RKO (cell line): ENCODE measurements around the gene MARS2.
"Not testable (repeated sequence)": the region's sequence is repeated elsewhere in the genome, so short reads cannot be mapped to it uniquely, and the experiment has no call there.

Experiments used
- DNase-seq: peaks from one replicate; pipeline ENCODE4 v3.0.0-alpha.2; 2016; ENCODE audit warnings: low spot score

Gene MARS2

DNA sequence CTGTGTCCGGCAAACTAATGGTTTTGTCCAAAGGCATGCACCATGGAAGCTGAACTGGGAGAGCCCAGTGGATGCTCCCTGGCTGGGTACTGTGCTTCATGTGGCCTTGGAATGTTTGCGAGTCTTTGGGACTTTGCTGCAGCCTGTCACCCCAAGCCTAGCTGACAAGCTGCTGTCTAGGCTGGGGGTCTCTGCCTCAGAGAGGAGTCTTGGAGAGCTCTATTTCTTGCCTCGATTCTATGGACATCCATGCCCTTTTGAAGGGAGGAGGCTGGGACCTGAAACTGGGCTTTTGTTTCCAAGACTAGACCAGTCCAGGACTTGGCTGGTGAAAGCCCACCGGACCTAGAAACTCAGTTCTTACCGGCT lies 1.7 kb downstream of the MARS2 start:
- peak; percentile 34 for DNase-seq

DNA sequence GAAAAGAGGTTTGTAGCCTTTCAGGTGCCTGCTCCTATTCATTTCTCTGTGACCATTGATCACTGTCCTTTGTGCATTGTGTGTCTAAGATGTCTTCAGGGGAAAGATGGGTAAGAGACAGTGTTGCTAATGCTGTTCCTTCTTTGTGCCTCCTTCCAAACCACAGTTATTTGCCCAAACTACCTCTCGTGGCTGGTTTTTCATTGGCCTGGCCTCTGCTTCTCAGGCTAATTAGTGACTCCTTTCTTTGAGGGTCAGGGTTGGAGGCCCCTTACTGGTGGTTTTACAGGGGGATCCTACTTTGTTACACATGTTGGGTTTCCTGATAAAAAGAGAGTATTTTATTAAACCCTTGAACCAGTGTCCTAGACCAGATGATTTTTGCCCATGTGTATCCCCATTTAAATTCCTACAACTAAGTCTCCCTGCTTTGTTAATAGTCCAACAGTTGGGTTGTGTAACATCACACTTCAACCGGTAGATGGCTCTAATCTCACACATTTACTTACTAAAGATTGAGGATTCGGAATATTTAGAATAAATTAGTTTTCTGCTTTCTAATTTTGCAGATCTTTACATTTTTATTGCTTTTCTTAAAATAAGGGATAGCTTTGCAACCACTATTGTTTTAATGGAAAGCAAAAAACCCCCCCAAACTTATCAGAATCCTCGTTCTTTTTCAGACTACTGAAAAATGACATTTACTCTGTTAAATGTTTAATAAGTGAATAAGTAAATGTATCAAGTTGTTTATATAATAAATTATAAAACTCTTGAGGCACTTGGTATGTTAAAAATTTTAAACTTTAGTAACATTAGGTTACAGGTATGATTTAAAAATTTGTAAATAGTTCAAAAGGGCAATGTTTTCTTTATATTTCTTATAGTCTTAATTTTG lies 2.4 kb downstream of the MARS2 start:
- peak; percentile 83 for DNase-seq

DNA sequence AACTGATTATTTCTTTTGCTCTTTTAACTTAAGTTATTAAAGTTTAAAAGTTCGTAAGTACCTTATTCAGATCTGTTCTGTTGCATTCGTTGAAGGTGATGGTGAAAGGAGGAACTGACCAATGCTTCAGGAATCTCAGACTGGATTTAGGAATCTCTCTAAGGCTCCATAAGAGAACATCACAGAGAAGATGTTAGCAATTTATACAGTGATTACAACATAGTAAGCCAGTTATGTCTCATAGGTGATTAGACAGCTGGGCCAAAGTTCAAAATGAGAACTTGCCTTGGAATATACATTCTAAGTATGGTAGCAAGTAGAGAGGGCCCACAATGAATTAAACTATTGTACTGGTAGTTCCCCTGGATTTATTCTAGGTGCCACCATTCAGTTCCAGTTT lies 3.2 kb downstream of the MARS2 start:
- peak; percentile 92 for DNase-seq

DNA sequence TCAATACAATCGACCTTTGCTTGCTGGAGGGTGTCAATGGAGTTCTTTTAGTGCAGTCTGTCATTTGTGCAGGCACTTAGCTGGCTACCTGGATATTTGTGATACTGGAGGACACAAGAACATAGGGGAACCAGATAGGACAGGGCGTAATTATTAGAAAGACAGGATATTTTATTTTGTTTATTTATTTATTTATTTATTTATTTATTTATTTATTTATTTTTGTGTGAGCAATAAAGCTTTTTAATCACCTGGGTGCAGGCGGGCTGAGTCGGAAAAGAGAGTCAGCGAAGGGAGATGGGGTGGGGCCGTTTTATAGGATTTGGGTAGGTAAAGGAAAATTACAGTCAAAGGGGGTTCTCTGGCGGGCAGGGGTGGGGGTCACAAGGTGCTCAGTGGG lies 4.0 kb downstream of the MARS2 start:
- DNase-seq = not testable (repeated sequence)

DNA sequence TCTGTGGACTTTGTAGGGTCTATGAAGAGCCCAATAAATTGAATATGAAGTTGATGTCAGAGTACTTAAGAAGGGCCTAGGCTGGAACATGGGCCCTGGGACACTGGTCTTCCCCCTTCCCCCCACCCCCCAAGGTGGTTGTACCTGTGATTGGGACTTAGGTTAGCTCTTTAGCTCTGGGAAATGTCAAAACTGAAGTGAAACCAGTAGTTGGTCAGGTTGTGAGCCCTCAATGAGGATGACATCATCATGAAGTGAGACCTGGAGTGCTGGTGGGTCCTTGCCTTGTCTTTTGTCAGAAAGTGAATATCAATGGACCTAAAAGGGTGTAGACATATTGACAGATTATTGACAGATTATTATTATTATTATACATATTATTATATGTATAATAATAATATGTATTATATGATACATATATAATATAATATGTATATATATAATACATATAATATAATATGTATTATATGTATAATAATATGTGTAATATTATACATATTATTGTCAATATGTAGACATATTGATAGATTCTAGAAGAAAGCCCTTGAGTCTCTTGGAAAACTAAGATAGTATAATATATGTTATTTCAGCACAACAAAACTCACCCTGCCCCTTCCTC lies 5.4 kb downstream of the MARS2 start:
- no peak for DNase-seq

DNA sequence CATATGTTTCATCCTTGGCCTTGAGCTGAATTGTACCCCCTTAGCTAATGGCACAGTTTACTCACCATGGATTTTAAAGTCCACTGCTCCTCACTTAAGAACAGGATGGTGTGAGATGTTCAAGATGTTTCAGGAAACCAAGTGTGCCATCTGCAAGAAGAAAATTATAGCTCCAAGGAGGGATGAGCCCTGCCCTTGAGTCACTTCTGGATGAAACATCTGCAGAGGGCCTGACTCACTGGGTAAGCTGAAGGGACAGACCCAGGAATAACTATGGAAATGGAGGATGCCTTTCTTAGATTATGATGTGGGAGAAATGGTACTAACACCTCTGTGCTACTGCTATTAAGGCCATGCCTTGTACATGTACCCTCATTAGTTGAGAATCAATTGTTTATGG lies 6.4 kb downstream of the MARS2 start:
- DNase-seq = peak; percentile 77

DNA sequence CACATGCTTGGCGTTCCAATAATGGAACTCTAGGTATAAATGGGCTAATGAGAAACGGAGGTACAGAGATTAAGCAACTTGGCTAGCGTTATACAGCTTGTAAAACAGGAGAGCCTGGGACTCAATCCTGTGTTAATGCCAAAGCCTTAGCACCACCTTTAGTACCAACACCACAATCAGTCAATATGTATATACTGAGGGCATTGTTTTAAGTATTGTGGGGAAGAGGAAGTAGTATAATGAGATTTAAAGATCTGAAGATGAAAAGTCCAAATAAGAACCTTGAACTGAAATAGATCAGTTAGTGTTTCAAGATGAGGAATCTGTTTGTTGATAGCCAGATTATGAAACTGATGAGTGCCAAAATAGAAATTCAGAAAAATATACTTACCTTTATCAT lies 8.1 kb downstream of the MARS2 start:
- DNase-seq = no peak

DNA sequence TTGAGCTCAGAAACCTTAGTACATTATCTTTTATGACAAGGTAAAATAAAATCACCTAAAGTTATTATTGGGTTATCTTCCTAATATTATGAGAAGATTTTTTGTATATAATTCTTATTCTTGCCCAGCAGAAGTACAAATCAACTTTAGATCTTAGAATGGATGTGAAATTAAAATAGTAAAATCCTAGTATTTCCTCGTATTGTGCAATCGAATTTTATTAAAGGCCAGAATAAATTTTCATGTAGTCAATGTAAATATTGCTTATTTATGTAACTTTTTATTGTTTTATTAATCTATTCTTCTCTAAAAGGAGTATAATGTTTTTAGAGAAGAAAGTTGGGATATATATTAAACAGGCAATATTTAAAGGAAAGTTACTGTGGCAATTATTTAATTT lies 12.7 kb downstream of the MARS2 start:
- DNase-seq = no peak

DNA sequence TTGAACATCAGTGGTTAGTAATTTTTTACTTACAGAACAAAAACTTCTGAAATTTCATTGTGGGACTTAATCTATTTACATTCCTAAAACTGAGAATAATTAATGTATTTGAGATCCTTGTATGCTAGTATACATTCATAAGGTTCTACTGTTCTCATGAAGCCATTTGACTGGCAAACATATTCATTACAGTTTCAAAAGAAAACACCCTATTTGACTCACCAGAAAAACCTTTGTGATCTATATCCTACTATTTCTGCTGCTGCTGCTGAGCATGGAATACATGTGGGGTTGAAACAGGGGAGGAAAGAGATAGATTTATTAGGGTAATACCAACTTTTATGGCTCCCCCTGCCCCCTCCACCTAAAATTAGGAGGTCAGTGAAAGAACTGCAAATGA lies 21.8 kb downstream of the MARS2 start:
- DNase-seq = no peak

DNA sequence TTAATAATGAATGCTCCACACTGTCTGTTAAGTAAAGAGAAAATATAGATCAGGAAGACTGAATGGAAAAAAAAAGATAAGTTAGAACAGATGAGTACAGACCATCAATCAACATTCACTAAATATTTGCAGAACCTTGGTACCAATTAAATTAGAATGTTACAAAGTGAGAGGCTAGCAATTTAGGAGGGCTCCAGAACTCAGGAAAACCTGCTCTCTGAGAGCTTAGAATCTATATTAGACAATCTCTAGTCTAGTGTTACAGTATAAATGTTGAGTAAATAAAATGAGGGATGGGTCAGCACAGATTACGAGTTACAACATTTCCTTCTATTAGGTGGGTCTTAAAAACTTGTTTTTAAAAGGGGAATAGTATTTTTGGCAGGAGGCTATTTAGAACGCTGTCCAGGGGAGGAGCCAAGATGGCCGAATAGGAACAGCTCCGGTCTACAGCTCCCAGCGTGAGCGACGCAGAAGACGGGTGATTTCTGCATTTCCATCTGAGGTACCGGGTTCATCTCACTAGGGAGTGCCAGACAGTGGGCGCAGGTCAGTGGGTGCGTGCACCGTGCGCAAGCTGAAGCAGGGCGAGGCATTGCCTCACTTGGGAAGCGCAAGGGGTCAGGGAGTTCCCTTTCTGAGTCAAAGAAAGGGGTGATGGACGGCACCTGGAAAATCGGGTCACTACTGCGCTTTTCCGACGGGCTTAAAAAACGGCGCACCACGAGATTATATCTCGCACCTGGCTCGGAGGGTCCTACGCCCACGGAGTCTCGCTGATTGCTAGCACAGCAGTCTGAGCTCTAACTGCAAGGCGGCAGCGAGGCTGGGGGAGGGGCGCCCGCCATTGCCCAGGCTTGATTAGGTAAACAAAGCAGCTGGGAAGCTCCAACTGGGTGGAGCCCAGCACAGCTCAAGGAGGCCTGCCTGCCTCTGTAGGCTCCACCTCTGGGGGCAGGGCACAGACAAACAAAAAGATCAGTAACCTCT lies 23.7 kb downstream of the MARS2 start:
- DNase-seq = not testable (repeated sequence)

DNA sequence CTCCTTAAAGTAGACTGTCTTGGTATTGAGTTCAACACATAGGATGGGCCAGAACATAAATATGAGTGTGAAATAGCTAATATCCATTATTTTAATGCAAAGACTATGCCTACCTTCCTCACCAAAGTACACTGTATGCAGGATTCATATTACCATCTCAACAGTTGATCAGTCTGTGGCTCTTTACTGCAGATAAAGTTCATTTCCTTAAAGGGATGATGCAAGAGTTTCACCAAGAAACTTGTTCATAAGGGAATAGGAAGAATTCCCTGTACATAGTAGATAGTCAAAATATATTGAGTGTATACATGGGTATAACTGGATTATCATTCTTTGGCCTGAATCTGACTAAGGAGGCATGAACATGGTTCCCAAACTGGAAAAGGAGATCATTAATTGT lies 35.0 kb downstream of the MARS2 start:
- no peak for DNase-seq
